HG02870 (cell line): Measurements from ENCODE around the gene CCDC138.
"Not testable (repeated sequence)": the region's sequence is repeated elsewhere in the genome, so short reads cannot be mapped to it uniquely, and the experiment has no call there.

Experiments used
- ATAC-seq: cut with Tn5 transposase; IDR thresholded peaks from one replicate; pipeline ENCODE4 v1.9.1; 2021; ENCODE audit warnings: mild to moderate bottlenecking, moderate library complexity; ENCODE audit not compliant: unreplicated experiment

Gene CCDC138

GRCh38 chr2:108786354-108787215 lies at the start of gene CCDC138:
TSS of gene CCDC138 (plus strand) at chr2:108786771. CDS start at chr2:108786823, 52 bp downstream.
- ATAC-seq: peak; percentile 92

GRCh38 chr2:108757973-108758372 lies 28.6 kb upstream of the CCDC138 start:
- ATAC-seq: not testable (repeated sequence)

- ATAC-seq: not testable (repeated sequence)
Observed at GRCh38 chr2:108762618-108763017, 24.0 kb upstream of the CCDC138 start.

GRCh38 chr2:108766671-108767070 lies 19.9 kb upstream of the CCDC138 start:
- ATAC-seq: not testable (repeated sequence)

GRCh38 chr2:108767859-108768258 lies 18.7 kb upstream of the CCDC138 start:
- ATAC-seq: not testable (repeated sequence)

- peak; percentile 85 for ATAC-seq
Observed at GRCh38 chr2:108776475-108776874, 10.1 kb upstream of the CCDC138 start.

- ATAC-seq: no peak
Observed at GRCh38 chr2:108778857-108779256, 7.7 kb upstream of the CCDC138 start.

- no peak for ATAC-seq
Observed at GRCh38 chr2:108786008-108786353, 590 bp upstream of the CCDC138 start.

GRCh38 chr2:108787216-108787541 lies 608 bp downstream of the CCDC138 start:
- ATAC-seq: no peak

GRCh38 chr2:108803045-108803736 lies 16.6 kb downstream of the CCDC138 start:
- ATAC-seq: no peak

GRCh38 chr2:108805032-108805431 lies 18.5 kb downstream of the CCDC138 start:
- ATAC-seq: no peak

GRCh38 chr2:108805782-108806181 lies 19.2 kb downstream of the CCDC138 start:
- no peak for ATAC-seq

GRCh38 chr2:108806371-108807113 lies 20.0 kb downstream of the CCDC138 start:
- no peak for ATAC-seq

- no peak for ATAC-seq
Observed at GRCh38 chr2:108809936-108810335, 23.4 kb downstream of the CCDC138 start.

GRCh38 chr2:108810993-108811957 lies 24.7 kb downstream of the CCDC138 start:
- no peak for ATAC-seq

GRCh38 chr2:108813732-108814131 lies 27.2 kb downstream of the CCDC138 start:
- no peak for ATAC-seq

GRCh38 chr2:108820482-108820881 lies 33.9 kb downstream of the CCDC138 start:
- no peak for ATAC-seq

- ATAC-seq: no peak
Observed at GRCh38 chr2:108823286-108823685, 36.7 kb downstream of the CCDC138 start.

- ATAC-seq: no peak
Observed at GRCh38 chr2:108824316-108825070, 37.9 kb downstream of the CCDC138 start.

GRCh38 chr2:108825254-108825653 lies 38.7 kb downstream of the CCDC138 start:
- ATAC-seq: no peak
